HG03025 (cell line): Measurements from ENCODE around the gene KLHDC10.
A peak's percentile ranks its signal among the peaks of the same experiment; 100 is the strongest.
"Not testable (repeated sequence)": the region's sequence is repeated elsewhere in the genome, so short reads cannot be mapped to it uniquely, and the experiment has no call there.

ENCODE experiments used
- ATAC-seq: cut with Tn5 transposase; IDR thresholded peaks from one replicate; pipeline ENCODE4 v1.9.1; 2021; ENCODE audit warnings: mild to moderate bottlenecking, moderate library complexity; ENCODE audit not compliant: unreplicated experiment, low FRiP score

Gene KLHDC10

GRCh38 chr7:130139193-130139960 is 69.0 kb downstream of the KLHDC10 start:
- no peak for ATAC-seq

- no peak for ATAC-seq
Observed at GRCh38 chr7:130140551-130141160, 70.3 kb downstream of the KLHDC10 start.

DNA sequence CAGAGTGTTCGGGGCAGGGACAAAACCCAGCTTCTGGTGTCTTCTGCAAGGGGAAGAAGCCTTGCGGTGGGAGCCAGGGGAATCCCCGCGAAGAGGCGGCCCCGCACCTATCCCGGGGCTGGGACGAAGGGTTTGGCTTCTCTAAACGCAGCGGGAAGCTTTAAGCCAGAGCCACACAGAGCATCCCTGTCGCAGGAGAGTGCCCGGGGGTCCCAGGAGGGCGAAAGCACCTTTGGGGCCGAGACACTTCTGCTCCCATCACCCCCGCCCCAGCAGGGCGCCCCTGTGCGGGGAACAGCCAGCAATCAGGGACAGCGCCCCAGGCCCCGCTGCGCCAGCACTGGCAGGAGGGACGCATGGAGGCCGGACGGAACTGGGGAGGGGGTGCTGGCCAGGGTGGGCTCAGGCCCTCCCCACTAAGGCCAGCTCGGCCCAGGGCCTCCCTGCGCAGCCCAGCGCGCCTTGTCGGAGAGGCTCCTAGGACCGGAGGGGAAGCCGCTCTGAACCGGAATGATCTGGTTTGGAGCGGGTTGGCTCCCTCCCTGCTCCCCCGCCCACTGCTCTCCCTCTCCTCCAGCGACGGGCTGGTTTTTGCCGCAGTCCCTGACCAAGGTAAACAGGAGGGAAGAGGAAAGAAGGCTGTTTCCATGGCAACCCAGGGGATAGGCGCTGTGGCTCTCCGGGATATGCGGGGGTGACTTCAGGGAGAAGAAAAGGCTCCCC is 71.0 kb downstream of the KLHDC10 start:
- no peak for ATAC-seq

GRCh38 chr7:130141884-130142653 is 71.7 kb downstream of the KLHDC10 start:
- no peak for ATAC-seq

DNA sequence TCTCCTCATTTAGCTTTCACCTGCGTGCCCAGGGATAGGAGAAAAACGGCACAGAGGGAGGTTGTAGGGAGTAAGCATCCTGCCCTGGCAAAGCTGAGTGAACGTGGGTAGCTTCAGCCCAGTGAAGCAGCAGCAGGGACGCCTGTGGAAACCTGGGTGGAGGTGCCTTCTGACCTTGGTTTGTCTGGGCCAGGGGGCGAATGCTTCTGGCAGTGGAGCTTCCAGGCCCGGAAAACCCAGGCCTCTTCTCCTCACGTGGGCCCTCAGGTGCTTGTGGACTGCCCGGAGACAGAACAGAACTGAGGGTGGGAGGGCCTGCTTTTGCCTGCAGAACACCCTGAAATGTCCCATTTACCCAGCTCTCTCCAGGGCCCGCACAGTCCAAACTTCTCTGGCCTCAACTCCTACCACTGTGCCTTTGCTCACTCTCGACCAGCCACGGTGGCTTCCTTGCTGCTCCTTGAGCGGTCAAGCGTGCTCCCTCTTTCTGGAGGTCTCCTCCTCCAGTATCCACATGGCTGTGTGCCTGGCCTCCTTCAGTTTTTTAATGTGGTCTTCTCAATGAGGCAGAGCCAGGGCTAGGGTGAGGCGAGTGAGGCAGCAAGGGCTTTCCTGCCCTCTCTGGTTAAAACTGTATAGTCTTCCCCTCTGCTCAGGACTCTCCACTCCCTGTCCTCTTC is 72.5 kb downstream of the KLHDC10 start:
- ATAC-seq: no peak

- no peak for ATAC-seq
Observed at GRCh38 chr7:130143334-130143732, 73.0 kb downstream of the KLHDC10 start.

DNA sequence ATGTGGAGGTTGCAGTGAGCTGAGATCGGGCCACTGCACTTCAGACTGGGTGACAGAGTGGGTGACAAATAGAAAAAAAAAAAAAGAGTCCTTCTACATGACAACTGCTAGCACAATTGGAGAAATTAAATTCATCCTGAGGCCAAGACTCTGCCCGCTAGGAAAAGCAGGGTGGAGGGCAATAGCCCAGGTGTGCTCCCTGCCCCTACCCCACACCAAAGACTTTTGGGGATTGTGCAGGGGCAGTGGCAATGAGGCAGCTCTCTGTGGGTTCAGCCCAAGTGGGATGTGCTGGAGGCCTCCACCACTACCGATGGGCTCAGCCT is 73.6 kb downstream of the KLHDC10 start:
- no peak for ATAC-seq

- ATAC-seq: no peak
Observed at GRCh38 chr7:130144312-130145171, 74.2 kb downstream of the KLHDC10 start.

DNA sequence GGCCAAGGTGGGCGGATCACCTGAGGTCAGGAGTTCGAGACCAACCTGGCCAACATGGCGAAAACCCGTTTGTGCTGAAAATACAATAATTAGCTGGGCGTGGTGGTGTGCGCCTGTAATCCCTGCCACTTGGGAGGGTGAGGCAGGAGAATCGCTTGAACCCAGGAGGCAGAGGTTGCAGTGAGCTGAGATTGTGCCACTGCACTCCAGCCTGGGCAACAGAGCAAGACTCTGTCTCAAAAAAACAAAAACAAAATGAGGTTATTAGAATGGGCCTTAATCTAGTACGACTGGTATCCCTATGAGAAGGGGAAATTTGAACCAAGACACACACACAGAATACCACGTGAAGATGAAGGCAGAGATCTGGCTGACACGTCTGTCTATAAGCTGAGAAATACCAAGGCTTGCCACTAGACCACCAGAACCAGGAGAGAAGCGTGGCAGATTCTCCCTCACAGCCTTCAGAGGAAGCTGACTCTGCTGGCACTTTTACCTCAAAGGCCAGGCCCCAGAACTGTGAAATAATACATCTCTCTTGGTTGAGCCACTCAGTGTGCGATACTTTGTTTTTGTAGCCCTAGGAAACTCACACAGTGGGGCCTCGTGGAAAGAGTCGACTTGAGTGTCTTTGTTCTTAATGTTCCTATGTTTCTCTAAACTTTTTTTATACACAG is 75.2 kb downstream of the KLHDC10 start:
- ATAC-seq: no peak

GRCh38 chr7:130146142-130146541 is 75.8 kb downstream of the KLHDC10 start:
- not testable (repeated sequence) for ATAC-seq

DNA sequence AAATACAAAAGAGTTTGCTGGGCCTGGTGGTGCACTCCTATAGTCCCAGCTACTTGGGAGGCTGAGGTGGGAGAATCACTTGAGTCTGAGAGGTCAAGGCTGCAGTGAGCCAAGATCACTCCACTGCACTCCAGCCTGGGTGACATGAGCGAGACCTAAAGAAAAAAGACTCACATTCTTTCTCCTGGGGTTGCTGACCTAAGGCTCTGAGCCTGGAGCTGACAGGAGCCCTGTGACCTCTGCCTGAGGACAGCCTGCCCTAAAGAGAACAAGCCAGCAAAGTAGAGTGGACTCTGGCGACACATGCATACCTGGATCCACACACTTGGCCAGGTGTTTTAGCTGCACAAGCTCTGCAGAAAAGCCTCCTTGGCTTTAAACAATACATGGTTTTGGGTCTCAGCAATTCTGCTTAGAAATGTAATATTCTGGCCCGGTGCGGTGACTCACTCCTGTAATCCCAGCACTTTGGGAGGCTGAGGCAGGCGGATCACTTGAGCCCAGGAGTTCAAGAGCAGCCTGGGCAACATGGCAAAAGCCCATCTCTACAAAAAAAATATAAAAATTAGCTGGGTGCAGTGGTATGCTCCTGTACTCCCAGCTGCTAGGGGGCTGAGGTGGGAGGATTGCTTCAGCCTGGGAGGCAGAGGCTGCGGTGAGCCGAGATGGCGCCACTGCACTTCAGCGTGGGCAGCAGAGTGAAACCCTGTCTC is 76.5 kb downstream of the KLHDC10 start:
- no peak for ATAC-seq

GRCh38 chr7:130147710-130148325 is 77.5 kb downstream of the KLHDC10 start:
- no peak for ATAC-seq

- no peak for ATAC-seq
Observed at GRCh38 chr7:130148561-130148960, 78.2 kb downstream of the KLHDC10 start.

DNA sequence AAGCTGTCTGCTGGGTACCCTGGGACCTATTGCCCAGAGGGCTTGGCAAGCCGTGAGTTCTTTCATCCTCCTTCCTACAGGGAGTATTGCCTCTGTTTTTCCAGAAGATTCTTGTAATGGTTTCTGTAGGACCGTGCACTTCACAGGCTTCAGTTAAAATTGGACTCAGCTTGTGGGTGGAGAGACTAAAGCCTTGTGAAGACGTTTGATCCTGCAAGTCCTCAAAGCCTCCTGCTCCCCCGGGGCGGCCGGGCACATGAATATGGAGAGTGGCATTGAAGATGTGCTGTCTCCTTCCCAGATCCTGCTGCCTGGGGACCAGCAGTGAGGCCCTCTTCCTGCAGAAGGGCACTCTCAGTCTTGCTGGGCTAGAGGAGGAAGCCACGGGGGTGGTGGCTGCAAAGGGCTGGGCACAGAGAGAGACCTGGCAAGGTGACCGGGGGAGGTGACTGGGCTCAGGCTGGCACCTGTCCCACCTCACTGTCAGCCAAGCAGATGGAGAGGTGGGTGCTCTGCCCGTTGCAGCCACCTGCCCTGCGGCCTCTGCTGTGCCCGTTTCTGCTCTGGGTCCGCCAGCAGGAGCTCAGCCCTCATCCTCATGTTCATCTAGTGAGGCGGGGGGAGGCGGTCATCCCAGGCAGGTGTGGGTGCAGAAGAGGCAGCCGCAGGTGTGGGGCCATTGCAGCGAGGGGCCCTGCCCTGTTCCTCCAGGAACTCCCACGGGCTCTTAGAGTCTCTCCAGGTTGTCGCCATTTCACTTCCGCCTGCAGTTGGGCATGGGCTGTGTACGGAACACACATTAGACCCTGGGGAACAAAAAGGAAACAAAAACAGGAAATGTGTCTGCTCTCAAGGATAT is 79.2 kb downstream of the KLHDC10 start:
- peak; percentile 48 for ATAC-seq

DNA sequence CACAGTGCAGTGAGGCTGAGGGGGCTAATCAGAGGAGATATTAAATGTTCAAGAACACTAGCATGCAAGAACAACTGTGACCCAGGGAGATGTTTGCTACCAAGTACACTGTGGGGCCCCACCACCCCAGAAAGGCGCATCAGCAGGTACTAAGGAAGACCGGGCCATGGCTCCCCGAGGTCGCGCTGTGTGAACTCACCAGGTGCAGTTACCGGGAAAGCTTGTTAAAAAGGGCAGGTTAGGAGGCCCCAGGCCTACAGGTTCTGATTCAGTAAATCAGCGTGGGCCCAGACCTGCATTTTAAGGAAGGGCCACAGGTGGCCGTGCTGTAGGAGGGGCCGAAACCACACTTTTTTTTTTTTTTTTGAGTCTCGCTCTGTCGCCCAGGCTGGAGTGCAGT is 80.3 kb downstream of the KLHDC10 start:
- no peak for ATAC-seq

DNA sequence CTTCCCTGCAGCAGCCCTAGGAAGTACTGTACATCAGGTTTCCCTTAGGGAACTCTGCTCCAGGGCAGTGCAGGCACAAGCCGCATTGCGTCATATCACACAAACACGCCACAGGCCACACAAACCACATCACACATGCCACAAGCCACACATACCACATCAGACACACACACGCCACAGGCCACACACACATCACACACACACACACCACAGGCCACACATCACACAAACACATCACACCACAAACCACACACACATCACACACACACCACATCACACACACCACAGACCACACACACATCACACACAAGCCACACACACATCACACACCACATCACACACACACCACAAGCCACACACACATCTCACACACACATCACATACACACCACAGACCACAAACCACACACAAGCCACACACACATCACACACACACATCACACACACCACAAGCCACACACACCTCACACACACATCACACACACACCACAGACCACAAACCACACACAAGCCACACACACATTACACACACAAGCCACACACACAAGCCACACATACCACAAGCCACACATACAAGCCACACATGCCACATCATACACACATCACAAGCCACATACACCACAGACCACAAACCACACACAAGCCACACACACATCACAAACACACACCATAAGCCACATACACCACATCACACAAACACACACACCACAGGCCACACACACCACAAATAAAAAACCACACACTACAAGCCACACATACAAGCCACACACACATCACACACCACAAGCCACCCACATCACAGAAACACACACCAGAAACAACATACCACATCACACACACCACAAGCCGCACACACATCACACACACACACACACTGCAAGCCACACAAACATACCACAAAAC is 81.5 kb downstream of the KLHDC10 start:
- ATAC-seq: no peak
